Measurements from ENCODE around the gene LAMA2. TPM values are rescaled to one million over a fixed set of nuclear protein-coding genes. Genes with fewer than 3 reads are reported as not detected.

The LAMA2 gene
- total and polyA plus RNA-seq, 2 experiments from 2014 or later: 0.91 to 6.4 TPM

DNA sequence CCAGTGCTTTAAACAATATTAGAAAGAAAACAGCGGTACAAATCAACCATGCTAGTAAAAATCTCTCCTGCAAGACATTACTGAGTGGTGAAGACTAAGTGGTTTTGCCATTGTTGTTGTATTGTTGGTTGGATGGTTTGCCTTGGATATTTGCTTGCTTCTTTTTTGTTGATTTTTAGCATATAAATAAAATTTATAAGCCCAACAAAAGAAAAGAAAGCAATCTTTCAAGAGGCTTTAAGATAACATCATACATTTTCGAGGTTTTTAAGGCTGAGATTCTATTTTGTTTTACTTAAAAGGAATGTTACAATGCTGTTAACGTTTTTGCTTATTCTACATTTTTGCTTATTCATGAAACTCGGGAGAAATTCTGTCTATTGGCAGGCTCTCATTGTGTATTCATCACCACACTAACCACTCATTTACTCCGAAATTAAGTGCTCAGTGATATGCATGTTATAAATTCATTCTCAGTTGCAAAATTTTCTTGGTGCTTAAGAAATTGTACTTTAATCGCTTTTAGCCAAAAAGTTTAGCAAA, 139.1 kb downstream of the LAMA2 start:
- H3F3A ChIP-seq (replicated peaks; ENCODE audit: low read depth): no peaks in the 10 kb centered on the region
- no peaks in the 10 kb centered on the region for H3K4me1 Mint-ChIP-seq
- H3K79me2 ChIP-seq (replicated peaks; ENCODE audit: insufficient read depth): no peaks in the 10 kb centered on the region
- no peaks in the 10 kb centered on the region for H3K4me1 ChIP-seq (ENCODE audit: insufficient read depth)
- no peaks in the 10 kb centered on the region for H3K27me3 ChIP-seq (ENCODE audit: insufficient read depth)
- H3K36me3 Mint-ChIP-seq (ENCODE audit: low read depth): no peaks in the 10 kb centered on the region; the same call in 2 of the 3 replicates
- H4K20me1 ChIP-seq (replicated peaks; ENCODE audit: insufficient read depth): no peaks in the 10 kb centered on the region
- no peak overlapping the region for H3K4me3 Mint-ChIP-seq
- DNase-seq (ENCODE audit: low spot score): no peak
- no peak overlapping the region for H3K4me2 ChIP-seq
- no peak overlapping the region for H2AFZ ChIP-seq
- TF ChIP-seq, protein P1, sequence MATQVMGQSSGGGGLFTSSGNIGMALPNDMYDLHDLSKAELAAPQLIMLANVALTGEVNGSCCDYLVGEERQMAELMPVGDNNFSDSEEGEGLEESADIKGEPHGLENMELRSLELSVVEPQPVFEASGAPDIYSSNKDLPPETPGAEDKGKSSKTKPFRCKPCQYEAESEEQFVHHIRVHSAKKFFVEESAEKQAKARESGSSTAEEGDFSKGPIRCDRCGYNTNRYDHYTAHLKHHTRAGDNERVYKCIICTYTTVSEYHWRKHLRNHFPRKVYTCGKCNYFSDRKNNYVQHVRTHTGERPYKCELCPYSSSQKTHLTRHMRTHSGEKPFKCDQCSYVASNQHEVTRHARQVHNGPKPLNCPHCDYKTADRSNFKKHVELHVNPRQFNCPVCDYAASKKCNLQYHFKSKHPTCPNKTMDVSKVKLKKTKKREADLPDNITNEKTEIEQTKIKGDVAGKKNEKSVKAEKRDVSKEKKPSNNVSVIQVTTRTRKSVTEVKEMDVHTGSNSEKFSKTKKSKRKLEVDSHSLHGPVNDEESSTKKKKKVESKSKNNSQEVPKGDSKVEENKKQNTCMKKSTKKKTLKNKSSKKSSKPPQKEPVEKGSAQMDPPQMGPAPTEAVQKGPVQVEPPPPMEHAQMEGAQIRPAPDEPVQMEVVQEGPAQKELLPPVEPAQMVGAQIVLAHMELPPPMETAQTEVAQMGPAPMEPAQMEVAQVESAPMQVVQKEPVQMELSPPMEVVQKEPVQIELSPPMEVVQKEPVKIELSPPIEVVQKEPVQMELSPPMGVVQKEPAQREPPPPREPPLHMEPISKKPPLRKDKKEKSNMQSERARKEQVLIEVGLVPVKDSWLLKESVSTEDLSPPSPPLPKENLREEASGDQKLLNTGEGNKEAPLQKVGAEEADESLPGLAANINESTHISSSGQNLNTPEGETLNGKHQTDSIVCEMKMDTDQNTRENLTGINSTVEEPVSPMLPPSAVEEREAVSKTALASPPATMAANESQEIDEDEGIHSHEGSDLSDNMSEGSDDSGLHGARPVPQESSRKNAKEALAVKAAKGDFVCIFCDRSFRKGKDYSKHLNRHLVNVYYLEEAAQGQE (IDR thresholded peaks at IDR 0.05; ENCODE audit: unreplicated experiment): no peak
- no peak for TF ChIP-seq ZNF331 (CRISPR knock-in tag; IDR thresholded peaks at IDR 0.05; ENCODE audit: low read depth)
- no peak for TF ChIP-seq ZNF114 (CRISPR knock-in tag; IDR thresholded peaks at IDR 0.05)
- TF ChIP-seq CREB1 (CRISPR knock-in tag; IDR thresholded peaks at IDR 0.05; ENCODE audit: low read depth): no peak
- no peak for TF ChIP-seq EZH2phosphoT487 (IDR thresholded peaks at IDR 0.05; ENCODE audit: unreplicated experiment)
- TF ChIP-seq, protein P2, sequence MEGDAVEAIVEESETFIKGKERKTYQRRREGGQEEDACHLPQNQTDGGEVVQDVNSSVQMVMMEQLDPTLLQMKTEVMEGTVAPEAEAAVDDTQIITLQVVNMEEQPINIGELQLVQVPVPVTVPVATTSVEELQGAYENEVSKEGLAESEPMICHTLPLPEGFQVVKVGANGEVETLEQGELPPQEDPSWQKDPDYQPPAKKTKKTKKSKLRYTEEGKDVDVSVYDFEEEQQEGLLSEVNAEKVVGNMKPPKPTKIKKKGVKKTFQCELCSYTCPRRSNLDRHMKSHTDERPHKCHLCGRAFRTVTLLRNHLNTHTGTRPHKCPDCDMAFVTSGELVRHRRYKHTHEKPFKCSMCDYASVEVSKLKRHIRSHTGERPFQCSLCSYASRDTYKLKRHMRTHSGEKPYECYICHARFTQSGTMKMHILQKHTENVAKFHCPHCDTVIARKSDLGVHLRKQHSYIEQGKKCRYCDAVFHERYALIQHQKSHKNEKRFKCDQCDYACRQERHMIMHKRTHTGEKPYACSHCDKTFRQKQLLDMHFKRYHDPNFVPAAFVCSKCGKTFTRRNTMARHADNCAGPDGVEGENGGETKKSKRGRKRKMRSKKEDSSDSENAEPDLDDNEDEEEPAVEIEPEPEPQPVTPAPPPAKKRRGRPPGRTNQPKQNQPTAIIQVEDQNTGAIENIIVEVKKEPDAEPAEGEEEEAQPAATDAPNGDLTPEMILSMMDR (conservative IDR thresholded peaks at IDR 0.05; ENCODE audit: low read depth in 2 of 2): no peak
- TF ChIP-seq, protein P3, sequence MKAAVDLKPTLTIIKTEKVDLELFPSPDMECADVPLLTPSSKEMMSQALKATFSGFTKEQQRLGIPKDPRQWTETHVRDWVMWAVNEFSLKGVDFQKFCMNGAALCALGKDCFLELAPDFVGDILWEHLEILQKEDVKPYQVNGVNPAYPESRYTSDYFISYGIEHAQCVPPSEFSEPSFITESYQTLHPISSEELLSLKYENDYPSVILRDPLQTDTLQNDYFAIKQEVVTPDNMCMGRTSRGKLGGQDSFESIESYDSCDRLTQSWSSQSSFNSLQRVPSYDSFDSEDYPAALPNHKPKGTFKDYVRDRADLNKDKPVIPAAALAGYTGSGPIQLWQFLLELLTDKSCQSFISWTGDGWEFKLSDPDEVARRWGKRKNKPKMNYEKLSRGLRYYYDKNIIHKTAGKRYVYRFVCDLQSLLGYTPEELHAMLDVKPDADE (IDR thresholded peaks at IDR 0.05): no peak
- TF ChIP-seq JUNB (IDR thresholded peaks at IDR 0.05; ENCODE audit: unreplicated experiment): no peak
- no peak for TF ChIP-seq POLR2AphosphoS5 (IDR thresholded peaks at IDR 0.05; ENCODE audit: low read depth)
- TF ChIP-seq, protein P4, sequence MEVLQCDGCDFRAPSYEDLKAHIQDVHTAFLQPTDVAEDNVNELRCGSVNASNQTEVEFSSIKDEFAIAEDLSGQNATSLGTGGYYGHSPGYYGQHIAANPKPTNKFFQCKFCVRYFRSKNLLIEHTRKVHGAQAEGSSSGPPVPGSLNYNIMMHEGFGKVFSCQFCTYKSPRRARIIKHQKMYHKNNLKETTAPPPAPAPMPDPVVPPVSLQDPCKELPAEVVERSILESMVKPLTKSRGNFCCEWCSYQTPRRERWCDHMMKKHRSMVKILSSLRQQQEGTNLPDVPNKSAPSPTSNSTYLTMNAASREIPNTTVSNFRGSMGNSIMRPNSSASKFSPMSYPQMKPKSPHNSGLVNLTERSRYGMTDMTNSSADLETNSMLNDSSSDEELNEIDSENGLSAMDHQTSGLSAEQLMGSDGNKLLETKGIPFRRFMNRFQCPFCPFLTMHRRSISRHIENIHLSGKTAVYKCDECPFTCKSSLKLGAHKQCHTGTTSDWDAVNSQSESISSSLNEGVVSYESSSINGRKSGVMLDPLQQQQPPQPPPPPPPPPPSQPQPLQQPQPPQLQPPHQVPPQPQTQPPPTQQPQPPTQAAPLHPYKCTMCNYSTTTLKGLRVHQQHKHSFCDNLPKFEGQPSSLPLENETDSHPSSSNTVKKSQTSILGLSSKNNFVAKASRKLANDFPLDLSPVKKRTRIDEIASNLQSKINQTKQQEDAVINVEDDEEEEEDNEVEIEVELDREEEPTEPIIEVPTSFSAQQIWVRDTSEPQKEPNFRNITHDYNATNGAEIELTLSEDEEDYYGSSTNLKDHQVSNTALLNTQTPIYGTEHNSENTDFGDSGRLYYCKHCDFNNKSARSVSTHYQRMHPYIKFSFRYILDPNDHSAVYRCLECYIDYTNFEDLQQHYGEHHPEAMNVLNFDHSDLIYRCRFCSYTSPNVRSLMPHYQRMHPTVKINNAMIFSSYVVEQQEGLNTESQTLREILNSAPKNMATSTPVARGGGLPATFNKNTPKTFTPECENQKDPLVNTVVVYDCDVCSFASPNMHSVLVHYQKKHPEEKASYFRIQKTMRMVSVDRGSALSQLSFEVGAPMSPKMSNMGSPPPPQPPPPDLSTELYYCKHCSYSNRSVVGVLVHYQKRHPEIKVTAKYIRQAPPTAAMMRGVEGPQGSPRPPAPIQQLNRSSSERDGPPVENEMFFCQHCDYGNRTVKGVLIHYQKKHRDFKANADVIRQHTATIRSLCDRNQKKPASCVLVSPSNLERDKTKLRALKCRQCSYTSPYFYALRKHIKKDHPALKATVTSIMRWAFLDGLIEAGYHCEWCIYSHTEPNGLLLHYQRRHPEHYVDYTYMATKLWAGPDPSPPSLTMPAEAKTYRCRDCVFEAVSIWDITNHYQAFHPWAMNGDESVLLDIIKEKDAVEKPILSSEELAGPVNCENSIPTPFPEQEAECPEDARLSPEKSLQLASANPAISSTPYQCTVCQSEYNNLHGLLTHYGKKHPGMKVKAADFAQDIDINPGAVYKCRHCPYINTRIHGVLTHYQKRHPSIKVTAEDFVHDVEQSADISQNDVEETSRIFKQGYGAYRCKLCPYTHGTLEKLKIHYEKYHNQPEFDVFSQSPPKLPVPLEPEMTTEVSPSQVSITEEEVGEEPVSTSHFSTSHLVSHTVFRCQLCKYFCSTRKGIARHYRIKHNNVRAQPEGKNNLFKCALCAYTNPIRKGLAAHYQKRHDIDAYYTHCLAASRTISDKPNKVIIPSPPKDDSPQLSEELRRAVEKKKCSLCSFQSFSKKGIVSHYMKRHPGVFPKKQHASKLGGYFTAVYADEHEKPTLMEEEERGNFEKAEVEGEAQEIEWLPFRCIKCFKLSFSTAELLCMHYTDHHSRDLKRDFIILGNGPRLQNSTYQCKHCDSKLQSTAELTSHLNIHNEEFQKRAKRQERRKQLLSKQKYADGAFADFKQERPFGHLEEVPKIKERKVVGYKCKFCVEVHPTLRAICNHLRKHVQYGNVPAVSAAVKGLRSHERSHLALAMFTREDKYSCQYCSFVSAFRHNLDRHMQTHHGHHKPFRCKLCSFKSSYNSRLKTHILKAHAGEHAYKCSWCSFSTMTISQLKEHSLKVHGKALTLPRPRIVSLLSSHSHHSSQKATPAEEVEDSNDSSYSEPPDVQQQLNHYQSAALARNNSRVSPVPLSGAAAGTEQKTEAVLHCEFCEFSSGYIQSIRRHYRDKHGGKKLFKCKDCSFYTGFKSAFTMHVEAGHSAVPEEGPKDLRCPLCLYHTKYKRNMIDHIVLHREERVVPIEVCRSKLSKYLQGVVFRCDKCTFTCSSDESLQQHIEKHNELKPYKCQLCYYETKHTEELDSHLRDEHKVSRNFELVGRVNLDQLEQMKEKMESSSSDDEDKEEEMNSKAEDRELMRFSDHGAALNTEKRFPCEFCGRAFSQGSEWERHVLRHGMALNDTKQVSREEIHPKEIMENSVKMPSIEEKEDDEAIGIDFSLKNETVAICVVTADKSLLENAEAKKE (CRISPR knock-in tag; IDR thresholded peaks at IDR 0.05): no peak
- no peak for TF ChIP-seq EZH2 (IDR thresholded peaks at IDR 0.05; ENCODE audit: low read depth, unreplicated experiment)
- TF ChIP-seq STAT1 (IDR thresholded peaks at IDR 0.05; ENCODE audit: unreplicated experiment): no peak
- no peak for TF ChIP-seq NANOG (IDR thresholded peaks at IDR 0.05; ENCODE audit: borderline replicate concordance)
- H3K27ac Mint-ChIP-seq: no peak overlapping the region
- H3K27ac ChIP-seq (ENCODE audit: low read depth): no peak overlapping the region
- H3K9me2 ChIP-seq (ENCODE audit: insufficient read depth): no peaks in the 10 kb centered on the region
- H3K27me3 Mint-ChIP-seq (ENCODE audit: insufficient read depth, low read depth, poor library complexity): no peaks in the 10 kb centered on the region
- no peak overlapping the region for H3K4me3 ChIP-seq
- no peaks in the 10 kb centered on the region for H3K36me3 ChIP-seq (ENCODE audit: insufficient read depth)
- no peaks in the 10 kb centered on the region for H3K9me3 Mint-ChIP-seq
- ATAC-seq: no peak
